NCI-H510A (cell line): ENCODE measurements around the gene EME2.

ENCODE experiments used
- DNase-seq: peaks from one replicate; lab custom pipeline; 2025; lab: John Stamatoyannopoulos, UW

EME2 gene

GRCh38 chr16:1745900-1746692 is 26.5 kb upstream of the EME2 start:
- DNase-seq, result no peak

- DNase-seq, result no peak
Measured at GRCh38 chr16:1746693-1747195, 25.9 kb upstream of the EME2 start.

DNA sequence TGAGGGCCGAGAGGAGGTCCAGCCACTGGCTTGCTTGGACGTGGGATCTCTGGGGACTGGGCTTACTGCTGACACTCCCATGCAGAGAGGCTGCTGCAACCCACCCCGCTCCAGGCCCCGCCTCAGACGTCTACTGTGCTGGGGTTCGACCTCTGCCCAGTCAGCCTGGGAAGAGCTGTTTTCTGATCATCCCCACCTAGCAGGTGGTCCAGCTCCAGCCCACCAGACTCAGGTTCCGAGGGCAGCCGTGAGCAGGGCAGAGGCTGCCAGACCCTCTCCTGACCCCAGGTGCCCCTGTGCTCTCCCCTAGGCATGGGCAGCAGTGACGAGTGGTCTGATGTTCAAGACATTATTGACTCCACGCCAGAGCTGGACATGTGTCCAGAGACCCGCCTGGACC is 24.7 kb upstream of the EME2 start:
- DNase-seq, result no peak

GRCh38 chr16:1749152-1750117 is 23.2 kb upstream of the EME2 start:
- DNase-seq, result no peak

DNA sequence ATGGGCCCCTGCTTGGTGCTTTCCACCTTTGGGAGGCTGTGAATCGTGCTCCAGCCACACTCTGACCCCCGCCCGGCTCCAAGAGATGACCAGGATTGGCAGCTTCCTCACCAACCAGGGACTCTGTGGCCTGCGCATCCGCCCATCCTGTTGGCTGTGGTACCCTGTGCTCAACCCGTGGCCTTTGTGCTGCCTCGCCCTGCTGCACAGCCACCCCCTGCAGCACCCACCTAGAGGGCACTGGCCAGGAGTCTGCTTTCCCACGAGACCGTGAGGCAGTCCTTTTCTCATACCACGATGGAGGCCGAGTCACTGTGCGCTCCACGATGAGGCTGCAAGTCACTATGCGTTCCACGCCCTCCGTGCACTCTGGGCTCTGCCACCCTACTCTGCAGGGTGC is 20.7 kb upstream of the EME2 start:
- DNase-seq, result no peak

GRCh38 chr16:1752853-1753252 is 19.8 kb upstream of the EME2 start:
- DNase-seq, result no peak

DNA sequence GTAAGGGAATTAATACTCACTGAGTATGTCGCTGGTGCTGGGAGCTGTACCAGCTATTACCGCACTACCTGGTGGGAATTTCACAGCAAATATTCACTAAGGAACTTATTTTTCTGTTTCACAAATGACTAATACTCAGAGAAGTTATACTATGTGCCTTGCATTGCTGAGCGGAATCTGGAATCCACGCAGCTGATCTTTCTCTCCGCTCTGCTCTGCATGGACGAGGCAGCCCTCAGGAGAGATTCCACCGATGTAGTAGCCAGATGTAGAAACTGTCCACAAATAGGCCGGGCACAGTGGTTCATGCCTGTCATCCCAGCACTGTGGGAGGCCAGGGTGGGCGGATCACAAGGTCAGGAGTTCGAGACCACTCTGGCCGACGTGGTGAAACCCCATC is 18.4 kb upstream of the EME2 start:
- no peak for DNase-seq

DNA sequence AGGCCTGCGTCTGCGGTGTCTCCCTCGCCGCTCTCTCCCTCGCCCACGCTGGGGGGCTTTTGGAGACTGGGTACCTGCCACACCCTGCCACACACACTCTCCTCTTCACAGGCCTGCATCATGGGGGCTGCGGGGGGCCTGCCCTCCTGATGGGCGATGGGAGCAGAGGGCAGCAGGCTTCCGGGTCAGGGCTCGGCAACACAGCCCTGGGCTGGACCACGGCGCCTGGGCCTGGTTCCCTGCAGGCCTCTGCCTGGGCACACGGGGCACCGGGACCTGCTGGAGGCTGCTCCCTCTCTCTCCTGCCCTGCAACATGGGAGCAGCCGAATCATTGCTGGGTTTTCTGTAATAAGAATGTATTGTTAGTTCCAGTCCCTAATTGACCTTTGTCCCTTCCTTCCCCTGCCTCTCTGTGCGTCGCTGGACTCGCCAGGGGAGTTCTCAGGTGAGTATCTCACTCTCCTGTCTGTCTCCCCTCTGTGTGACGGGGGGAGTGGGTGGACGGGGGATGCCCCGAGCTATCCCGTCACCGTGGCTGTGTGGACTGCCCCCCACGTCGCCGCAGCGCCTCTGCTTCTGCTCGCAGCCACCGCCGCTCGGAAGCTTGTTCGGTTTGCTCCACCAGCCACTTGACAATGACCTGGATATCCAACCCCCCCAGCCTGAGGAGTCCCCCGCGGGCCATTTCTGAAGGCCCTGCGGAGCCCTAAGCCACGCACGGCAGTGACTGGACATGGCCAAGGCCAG is 14.7 kb upstream of the EME2 start:
- no peak for DNase-seq

DNA sequence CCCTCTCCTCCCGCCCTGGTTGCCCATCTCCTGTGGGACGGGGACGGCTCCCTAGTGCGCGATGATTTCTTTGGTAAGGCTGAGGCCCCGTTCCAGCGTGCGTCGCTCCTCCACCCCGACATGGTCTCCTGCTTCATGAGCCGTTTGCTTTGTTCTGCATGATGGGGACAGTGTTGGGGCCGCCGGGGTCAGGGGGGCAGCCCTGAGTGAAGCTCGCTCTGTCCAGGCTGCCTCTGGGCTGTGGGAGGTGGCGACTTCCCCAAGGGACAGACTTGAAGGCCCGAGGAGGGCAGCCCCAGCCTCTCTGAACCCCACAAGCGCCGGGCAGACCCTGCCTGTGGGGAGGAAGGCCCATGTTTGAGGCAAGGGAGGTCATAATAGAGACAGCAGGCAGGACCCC is 13.7 kb upstream of the EME2 start:
- DNase-seq, result no peak

- no peak for DNase-seq
Measured at GRCh38 chr16:1759511-1759910, 13.1 kb upstream of the EME2 start.

DNA sequence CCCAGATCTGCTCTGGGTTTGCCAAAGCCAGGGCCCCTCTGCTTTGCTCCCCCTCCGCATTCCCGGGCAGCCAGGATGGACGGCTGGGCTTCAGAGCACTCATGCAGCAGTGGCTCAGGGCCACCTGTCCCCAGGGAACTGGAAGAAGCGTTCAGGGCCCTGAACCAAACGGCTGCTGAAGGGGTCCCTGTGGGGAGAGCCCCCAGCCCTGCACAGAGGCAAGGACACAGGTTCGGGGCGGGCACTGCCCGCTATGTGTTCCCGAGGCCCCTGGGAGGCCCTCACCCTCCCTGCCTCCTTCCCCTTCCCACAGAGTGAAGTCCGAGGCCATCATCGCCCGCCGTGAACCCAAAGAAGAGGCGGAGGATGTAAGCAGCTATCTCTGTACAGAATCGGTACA is 11.7 kb upstream of the EME2 start:
- DNase-seq, result no peak

- DNase-seq, result no peak
Measured at GRCh38 chr16:1761751-1762150, 10.9 kb upstream of the EME2 start.

DNA sequence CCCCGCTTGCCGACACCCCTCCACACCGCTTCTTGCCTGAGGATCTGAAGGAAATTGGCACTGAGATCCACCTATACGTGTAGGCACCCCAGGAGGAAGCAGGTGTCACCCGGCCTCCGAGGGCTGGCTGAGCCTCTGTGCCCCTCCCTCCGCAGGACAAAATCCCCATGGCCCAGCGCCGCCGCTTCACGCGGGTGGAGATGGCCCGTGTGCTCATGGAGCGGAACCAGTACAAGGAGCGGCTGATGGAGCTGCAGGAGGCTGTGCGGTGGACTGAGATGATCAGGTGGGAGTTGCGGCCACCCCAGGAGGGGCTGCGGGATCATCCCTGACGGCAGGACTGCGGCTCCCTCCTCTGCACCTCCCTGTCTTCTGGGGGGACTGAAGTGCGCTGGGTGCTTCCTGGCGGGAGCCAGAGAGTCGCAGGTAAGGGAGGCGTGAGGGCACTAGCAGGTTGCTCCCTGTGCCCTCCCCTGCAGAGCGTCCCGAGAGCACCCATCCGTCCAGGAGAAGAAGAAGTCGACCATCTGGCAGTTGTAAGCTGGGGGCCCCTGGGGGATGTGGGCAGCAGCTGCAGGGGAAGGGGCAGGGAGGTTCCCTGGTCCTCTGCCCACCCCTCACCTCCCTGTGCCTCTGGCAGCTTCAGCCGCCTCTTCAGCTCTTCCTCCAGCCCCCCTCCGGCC is 10.3 kb upstream of the EME2 start:
- DNase-seq, result no peak

DNA sequence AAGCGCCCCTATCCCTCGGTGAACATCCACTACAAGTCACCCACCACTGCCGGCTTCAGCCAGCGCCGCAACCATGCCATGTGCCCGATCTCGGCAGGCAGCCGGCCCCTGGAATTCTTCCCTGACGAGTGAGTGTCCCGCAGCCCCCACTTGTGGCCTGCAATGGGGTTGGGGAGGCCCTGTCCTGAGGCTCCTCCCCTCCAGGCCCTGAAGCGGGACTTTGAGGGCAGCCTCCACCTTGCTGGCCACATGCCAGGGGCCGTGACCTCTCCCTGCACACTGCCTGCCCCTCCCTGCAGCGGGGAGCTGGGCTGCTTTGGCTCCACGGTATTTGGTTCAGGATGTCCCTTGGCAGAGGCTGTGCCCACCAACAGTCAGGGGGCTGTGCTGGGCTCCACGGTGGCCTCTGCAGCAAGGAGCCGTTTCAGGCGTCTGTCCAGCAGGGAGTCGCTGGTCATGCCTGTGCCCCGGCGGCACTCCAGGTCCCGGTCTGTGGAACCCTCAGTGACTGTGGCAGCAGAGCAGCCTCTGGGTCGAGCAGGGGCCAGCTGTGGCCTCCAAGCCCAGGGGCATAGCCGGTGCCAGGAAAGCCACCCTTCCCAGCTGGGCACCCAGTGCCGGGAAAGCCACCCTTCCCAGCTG is 9.6 kb upstream of the EME2 start:
- DNase-seq, result no peak

- DNase-seq, result no peak
Measured at GRCh38 chr16:1763521-1764511, 8.8 kb upstream of the EME2 start.

DNA sequence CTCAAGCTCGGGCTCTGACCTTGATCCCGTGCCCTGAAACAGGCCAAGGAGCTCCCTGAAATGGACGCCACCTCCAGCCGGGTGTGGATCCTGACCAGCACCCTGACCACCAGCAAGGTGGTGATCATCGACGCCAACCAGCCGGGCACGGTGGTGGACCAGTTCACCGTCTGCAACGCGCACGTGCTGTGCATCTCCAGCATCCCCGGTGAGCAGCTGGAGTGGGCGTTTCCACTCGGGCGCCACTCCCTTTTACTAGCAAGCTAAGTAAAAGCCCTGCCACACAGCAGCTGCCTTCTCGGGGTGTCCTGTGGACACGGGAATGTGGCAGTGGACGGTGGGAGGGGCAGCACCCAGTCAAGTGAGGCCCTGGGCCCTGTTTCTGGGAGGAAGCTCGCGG is 7.6 kb upstream of the EME2 start:
- no peak for DNase-seq

DNA sequence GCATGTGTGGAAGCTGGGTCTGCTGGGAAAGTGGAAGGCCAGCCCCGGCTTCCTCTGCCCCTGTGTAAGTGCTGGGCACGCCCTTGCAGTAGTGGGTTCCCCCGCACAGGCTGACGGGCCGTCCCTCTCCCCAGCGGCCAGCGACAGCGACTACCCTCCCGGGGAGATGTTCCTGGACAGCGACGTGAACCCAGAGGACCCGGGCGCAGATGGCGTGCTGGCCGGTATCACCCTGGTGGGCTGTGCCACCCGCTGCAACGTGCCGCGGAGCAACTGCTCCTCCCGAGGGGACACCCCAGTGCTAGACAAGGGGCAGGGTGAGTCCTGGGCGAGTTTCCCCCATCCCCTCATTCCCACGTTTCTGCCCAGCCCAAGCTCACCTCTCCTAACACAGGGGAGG is 6.8 kb upstream of the EME2 start:
- no peak for DNase-seq

DNA sequence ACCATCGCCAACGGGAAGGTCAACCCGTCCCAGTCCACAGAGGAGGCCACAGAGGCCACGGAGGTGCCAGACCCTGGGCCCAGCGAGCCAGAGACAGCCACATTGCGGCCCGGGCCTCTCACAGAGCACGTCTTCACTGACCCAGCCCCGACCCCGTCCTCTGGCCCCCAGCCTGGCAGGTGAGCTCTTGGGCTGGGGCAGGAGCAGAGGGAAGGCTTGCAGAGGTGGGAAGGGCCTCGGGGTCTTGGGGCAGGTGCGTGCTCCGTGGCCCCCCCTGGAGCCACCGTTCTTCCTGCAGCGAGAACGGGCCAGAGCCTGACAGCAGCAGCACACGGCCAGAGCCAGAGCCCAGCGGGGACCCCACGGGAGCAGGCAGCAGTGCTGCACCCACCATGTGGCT is 6.4 kb upstream of the EME2 start:
- no peak for DNase-seq

DNA sequence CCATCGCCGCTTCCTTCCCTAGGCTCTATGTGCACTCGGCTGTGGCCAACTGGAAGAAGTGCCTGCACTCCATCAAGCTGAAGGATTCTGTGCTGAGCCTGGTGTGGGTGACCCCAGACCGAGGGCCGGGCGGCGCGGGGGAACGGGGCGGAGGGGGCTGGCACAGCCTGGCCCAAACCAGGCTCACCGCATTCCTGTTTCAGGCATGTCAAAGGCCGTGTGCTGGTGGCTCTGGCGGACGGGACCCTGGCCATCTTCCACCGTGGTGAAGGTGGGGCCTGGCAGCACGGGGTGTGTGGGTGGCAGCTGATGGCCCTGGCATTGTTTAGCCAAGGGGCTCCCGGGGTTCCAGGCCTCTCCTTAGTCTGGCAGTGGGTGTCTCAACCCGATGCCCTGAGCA is 5.9 kb upstream of the EME2 start:
- no peak for DNase-seq
